GM23248 (cell line): ENCODE measurements around the gene CBFA2T2.

ENCODE experiments used
- EZH2 ChIP-seq: fragments of 200-600 bp; sonication (generic); IDR thresholded peaks from 2 replicates; pipeline ENCODE4 v1.6.1; 2018; ENCODE audit warnings: antibody characterized with exemption, mild to moderate bottlenecking; ENCODE audit not compliant: insufficient read depth, poor library complexity, severe bottlenecking
- EZH2phosphoT487 ChIP-seq: fragments of 200-600 bp; sonication (generic); IDR thresholded peaks from 2 replicates; pipeline ENCODE4 v1.6.1; 2018; ENCODE audit warnings: antibody characterized with exemption, moderate library complexity, mild to moderate bottlenecking, low read depth; ENCODE audit not compliant: insufficient read depth

DNA sequence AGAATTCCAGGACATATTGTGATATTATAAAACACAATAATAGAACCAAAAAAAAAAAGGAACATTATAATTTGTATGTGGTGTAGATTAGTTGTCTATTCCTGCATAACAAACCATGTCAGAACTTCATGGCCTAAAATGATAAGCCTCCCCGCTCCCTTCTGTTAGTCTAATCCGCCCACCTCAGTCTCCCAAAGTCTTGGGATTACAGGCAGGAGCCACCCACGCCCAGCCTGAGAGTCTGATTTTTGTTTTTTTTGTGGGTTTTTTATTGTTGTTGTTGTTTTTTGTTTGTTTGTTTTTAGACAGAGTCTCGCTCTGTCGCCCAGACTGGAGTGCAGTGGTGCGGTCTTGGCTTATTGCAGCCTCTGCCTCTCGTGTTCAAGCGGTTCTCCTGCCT, 111.1 kb downstream of the CBFA2T2 start:
- no peak for TF ChIP-seq EZH2phosphoT487
- no peak for TF ChIP-seq EZH2
